Mesenchymal stem cell (in vitro differentiated cells and primary cell): Measurements from ENCODE around the gene C9orf72.

Experiments used
- DNase-seq: peaks from one replicate; pipeline ENCODE4 v3.0.0-alpha.2; 2013
- H2AFZ ChIP-seq: one replicate; pipeline ENCODE4 v1.6.1; 2013; ENCODE audit warnings: low read depth, mild to moderate bottlenecking, control low read depth, inconsistent platforms, low read length, moderate library complexity
- H2AK5ac ChIP-seq: 2 replicates; pipeline ENCODE4 v1.6.1; 2013; ENCODE audit warnings: low read length, moderate library complexity, mild to moderate bottlenecking, inconsistent platforms; ENCODE audit not compliant: severe bottlenecking
- H2BK120ac ChIP-seq: one replicate; pipeline ENCODE4 v1.6.1; 2013; ENCODE audit warnings: low read depth, mild to moderate bottlenecking, inconsistent platforms, low read length, moderate library complexity
- H2BK12ac ChIP-seq, 2 experiments: one replicate each; pipeline ENCODE4 v1.6.1; 2013; ENCODE audit warnings: inconsistent platforms in 2 of 2, low read length in 2 of 2, mild to moderate bottlenecking in 2 of 2, moderate library complexity in 2 of 2, control low read depth in 1 of 2
- H2BK15ac ChIP-seq: one replicate; pipeline ENCODE4 v1.6.1; 2013; ENCODE audit warnings: mild to moderate bottlenecking, low read depth, inconsistent platforms; ENCODE audit not compliant: poor library complexity, severe bottlenecking
- H2BK5ac ChIP-seq: 2 replicates; pipeline ENCODE4 v1.6.1; 2013; ENCODE audit warnings: low read depth, mild to moderate bottlenecking, low read length, control low read depth, inconsistent platforms; ENCODE audit not compliant: poor library complexity, severe bottlenecking
- H3K14ac ChIP-seq, 2 experiments: one replicate each; pipeline ENCODE4 v1.6.1; 2013; ENCODE audit warnings: inconsistent platforms in 2 of 2, low read length in 2 of 2, control low read depth in 1 of 2, mild to moderate bottlenecking in 1 of 2, moderate library complexity in 1 of 2
- H3K18ac ChIP-seq, 2 experiments: one replicate each; pipeline ENCODE4 v1.6.1; 2013; ENCODE audit warnings: inconsistent platforms in 2 of 2, low read length in 2 of 2, control low read depth in 1 of 2, low read depth in 1 of 2, mild to moderate bottlenecking in 1 of 2
- H3K23ac ChIP-seq, 2 experiments: one replicate each; pipeline ENCODE4 v1.6.1; 2013; ENCODE audit warnings: inconsistent platforms in 2 of 2, low read length in 2 of 2, mild to moderate bottlenecking in 2 of 2, moderate library complexity in 2 of 2, control low read depth in 1 of 2
- H3K27ac ChIP-seq: 2 replicates; pipeline ENCODE4 v1.5.1; 2013; ENCODE audit warnings: mild to moderate bottlenecking, moderate library complexity, low read length, control low read depth, inconsistent platforms; ENCODE audit not compliant: poor library complexity, severe bottlenecking
- H3K27me3 ChIP-seq, 2 experiments: 2 replicates each; pipeline versions ENCODE4 v1.6.1 to v1.7.0; 2013; ENCODE audit warnings: low read length in 2 of 2, mild to moderate bottlenecking in 2 of 2, moderate library complexity in 2 of 2, control low read depth in 1 of 2, inconsistent platforms in 1 of 2; ENCODE audit not compliant: control insufficient read depth in 1 of 2, insufficient read depth in 1 of 2
- H3K36me3 ChIP-seq, 2 experiments: 2 replicates each; pipeline versions ENCODE4 v1.6.1 to v1.7.0; 2013; ENCODE audit warnings: low read length in 2 of 2, control low read depth in 1 of 2, inconsistent platforms in 1 of 2, low read depth in 1 of 2, mild to moderate bottlenecking in 1 of 2; ENCODE audit not compliant: insufficient read depth in 2 of 2, control insufficient read depth in 1 of 2
- H3K4ac ChIP-seq, 2 experiments: one replicate each; pipeline ENCODE4 v1.6.1; 2013; ENCODE audit warnings: inconsistent platforms in 2 of 2, low read length in 2 of 2, mild to moderate bottlenecking in 2 of 2, moderate library complexity in 2 of 2, control low read depth in 1 of 2, low read depth in 1 of 2
- H3K4me1 ChIP-seq: 2 replicates; pipeline ENCODE4 v1.6.1; 2013; ENCODE audit warnings: low read depth, low read length, control low read depth; ENCODE audit not compliant: control insufficient read depth, insufficient read depth
- H3K4me2 ChIP-seq: 2 replicates; pipeline ENCODE4 v1.6.1; 2013; ENCODE audit warnings: low read length, mild to moderate bottlenecking, inconsistent platforms; ENCODE audit not compliant: poor library complexity, severe bottlenecking
- H3K4me3 ChIP-seq, 2 experiments: 2 replicates each; pipeline versions ENCODE4 v1.5.1 to v1.7.0; 2013; ENCODE audit warnings: low read length in 2 of 2, mild to moderate bottlenecking in 2 of 2, control low read depth in 1 of 2, low read depth in 1 of 2; ENCODE audit not compliant: insufficient read depth in 1 of 2
- H3K79me1 ChIP-seq: replicated peaks from 2 replicates; pipeline ENCODE4 v1.6.1; 2013; ENCODE audit warnings: mild to moderate bottlenecking, control low read depth, low read length, inconsistent platforms; ENCODE audit not compliant: poor library complexity, severe bottlenecking
- H3K9ac ChIP-seq: 2 replicates; pipeline ENCODE4 v1.7.0; 2013; ENCODE audit warnings: mild to moderate bottlenecking, low read length, moderate library complexity
- H3K9me3 ChIP-seq: 2 replicates; pipeline ENCODE4 v1.7.0; 2013; ENCODE audit warnings: mild to moderate bottlenecking, low read length; ENCODE audit not compliant: control insufficient read depth
- H4K8ac ChIP-seq: one replicate; pipeline ENCODE4 v1.6.1; 2013; ENCODE audit warnings: inconsistent platforms, mild to moderate bottlenecking, low read length, moderate library complexity
- H4K91ac ChIP-seq: one replicate; pipeline ENCODE4 v1.6.1; 2013; ENCODE audit warnings: mild to moderate bottlenecking, low read length, inconsistent platforms
- WGBS: methylation state at CpG from one replicate; pipeline ENCODE4 v1.1.7; 2013; ENCODE audit warnings: mixed read lengths; 5-methylcytosine and 5-hydroxymethylcytosine counted together

The C9orf72 gene

GRCh38 chr9:27535701-27536118 lies 37.6 kb downstream of the C9orf72 start:
- H4K8ac ChIP-seq, result no peak overlapping the region
- no peak overlapping the region for H2BK12ac ChIP-seq
- H3K4ac ChIP-seq, result no peak overlapping the region
- H2AFZ ChIP-seq, result no peak overlapping the region
- peaks cover 2% of the 10 kb centered on the region for H3K4me1 ChIP-seq
- DNase-seq, result no peak
- no peak overlapping the region for H2AK5ac ChIP-seq
- no peak overlapping the region for H3K27ac ChIP-seq
- H2BK120ac ChIP-seq, result no peak overlapping the region
- 47% methylated on average over 3 of the region's 3 CpGs for WGBS
- H3K79me1 ChIP-seq, result no peaks in the 10 kb centered on the region
- H3K4me3 ChIP-seq, result no peak overlapping the region
- no peak overlapping the region for H3K14ac ChIP-seq
- H2BK15ac ChIP-seq, result no peak overlapping the region
- H3K9me3 ChIP-seq, result no peaks in the 10 kb centered on the region
- H3K23ac ChIP-seq, result no peak overlapping the region
- no peak overlapping the region for H3K18ac ChIP-seq
- no peak overlapping the region for H3K9ac ChIP-seq
- H4K91ac ChIP-seq, result no peak overlapping the region
- H3K36me3 ChIP-seq, result peaks cover 0 to 5% of the 10 kb centered on the region in 2 experiments
- H3K27me3 ChIP-seq, result peaks cover 0 to 8% of the 10 kb centered on the region in 2 experiments
- no peak overlapping the region for H3K4me2 ChIP-seq
- H2BK5ac ChIP-seq, result no peak overlapping the region

DNA sequence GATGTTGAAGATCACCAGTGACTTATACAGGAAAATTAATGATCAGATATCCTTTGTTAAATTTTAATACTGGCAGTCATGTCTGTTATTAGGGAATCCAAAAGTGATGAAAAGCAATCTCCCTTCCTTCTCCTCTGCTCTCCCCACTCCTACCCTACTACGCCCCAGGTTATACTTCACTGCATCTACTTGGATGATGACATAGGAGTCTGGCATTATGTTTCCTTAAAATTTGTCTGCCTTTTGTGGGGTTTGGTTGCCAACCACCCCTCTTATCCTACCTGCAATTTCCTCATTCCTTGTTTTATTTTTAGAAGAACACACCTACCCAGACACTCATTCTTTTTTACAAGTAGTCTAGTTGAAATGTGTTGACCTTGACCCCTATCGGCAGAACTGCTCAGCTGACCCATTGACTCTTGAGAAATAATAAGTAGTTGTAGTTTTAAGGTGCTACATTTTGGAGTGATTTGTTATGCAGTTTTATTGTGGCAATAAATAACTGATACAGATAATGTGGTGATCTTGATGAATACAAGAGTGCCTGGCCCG lies 38.5 kb downstream of the C9orf72 start:
- no peak overlapping the region for H3K9ac ChIP-seq
- no peak overlapping the region for H3K27ac ChIP-seq
- H3K9me3 ChIP-seq, result no peaks in the 10 kb centered on the region
- no peak overlapping the region for H3K23ac ChIP-seq
- no peak overlapping the region for H2AFZ ChIP-seq
- H3K36me3 ChIP-seq, result peaks cover 0 to 5% of the 10 kb centered on the region in 2 experiments
- no peak overlapping the region for H2BK12ac ChIP-seq
- DNase-seq, result no peak
- no peak overlapping the region for H2BK120ac ChIP-seq
- no peak overlapping the region for H2BK5ac ChIP-seq
- no peak overlapping the region for H2BK15ac ChIP-seq
- no peak overlapping the region for H4K8ac ChIP-seq
- H2AK5ac ChIP-seq, result no peak overlapping the region
- no peak overlapping the region for H3K18ac ChIP-seq
- WGBS, result 90% methylated on average over 3 of the region's 3 CpGs
- H3K4ac ChIP-seq, result no peak overlapping the region
- H3K4me3 ChIP-seq, result no peak overlapping the region
- H3K4me1 ChIP-seq, result peaks cover 2% of the 10 kb centered on the region
- no peak overlapping the region for H4K91ac ChIP-seq
- H3K79me1 ChIP-seq, result no peaks in the 10 kb centered on the region
- no peak overlapping the region for H3K14ac ChIP-seq
- no peak overlapping the region for H3K4me2 ChIP-seq
- H3K27me3 ChIP-seq, result peaks cover 0 to 9% of the 10 kb centered on the region in 2 experiments

DNA sequence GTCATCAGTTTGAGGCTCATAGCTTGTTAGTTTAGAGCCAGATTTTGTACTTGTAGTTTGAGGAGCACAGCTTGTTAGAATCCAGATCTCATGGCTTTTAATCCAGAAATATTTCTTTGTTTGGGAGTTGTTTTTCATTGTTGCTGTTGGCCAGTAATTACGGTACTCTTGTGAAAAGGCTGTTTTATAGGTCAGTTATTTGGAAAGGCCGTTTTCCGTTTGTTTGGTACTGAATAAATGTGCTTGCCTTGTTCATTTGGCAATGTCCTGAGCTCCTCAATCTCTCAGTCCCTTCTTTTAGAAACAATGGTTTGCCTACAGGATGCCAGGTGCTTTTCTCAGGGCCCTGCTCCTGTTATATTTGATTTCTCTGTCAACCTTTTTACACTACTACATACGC lies 39.1 kb downstream of the C9orf72 start:
- Histone ChIP-seq H3K27ac (no peak overlapping the region), H3K9ac (no peak overlapping the region), H2AK5ac (no peak overlapping the region), H3K36me3 (peaks cover 3 to 5% of the 10 kb centered on the region in 2 experiments), H2BK12ac (no peak overlapping the region), H3K4me1 (peaks cover 6% of the 10 kb centered on the region), H3K27me3 (peaks cover 0 to 9% of the 10 kb centered on the region in 2 experiments), H2AFZ (no peak overlapping the region), H4K91ac (no peak overlapping the region), H3K23ac (no peak overlapping the region), H2BK15ac (no peak overlapping the region), H3K14ac (no peak overlapping the region), H2BK120ac (no peak overlapping the region), H3K79me1 (no peaks in the 10 kb centered on the region), H3K4me2 (no peak overlapping the region), H3K9me3 (no peaks in the 10 kb centered on the region), H4K8ac (no peak overlapping the region), H2BK5ac (no peak overlapping the region), H3K4me3 (no peak overlapping the region), H3K4ac (no peak overlapping the region), H3K18ac (no peak overlapping the region)
- DNase-seq, result no peak
- 96% methylated on average over 4 of the region's 4 CpGs for WGBS

DNA sequence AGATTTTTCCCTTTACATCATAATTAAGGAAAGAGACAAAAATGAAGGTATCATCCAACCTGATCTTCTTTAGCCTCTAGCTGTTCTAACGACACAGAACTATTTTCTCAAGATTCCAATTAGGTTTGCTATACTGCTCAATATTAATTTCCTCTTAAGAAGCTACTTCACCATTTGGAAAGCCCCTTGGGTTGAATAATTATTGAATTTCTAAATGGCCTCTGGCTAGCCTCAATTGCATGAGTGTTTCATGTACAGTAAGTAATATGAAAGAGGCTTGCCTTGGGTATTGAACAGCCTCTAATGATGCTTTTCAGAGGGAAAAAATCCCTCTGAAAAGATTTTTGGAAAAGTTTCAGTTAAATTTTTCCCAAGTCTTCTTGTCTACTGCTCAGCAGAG lies 40.0 kb downstream of the C9orf72 start:
- Histone ChIP-seq H2BK12ac (no peak overlapping the region), H3K79me1 (no peaks in the 10 kb centered on the region), H3K4me1 (peaks cover 11% of the 10 kb centered on the region), H3K9me3 (no peaks in the 10 kb centered on the region), H2AFZ (no peak overlapping the region), H2AK5ac (no peak overlapping the region), H2BK120ac (no peak overlapping the region), H4K8ac (no peak overlapping the region), H3K4me3 (no peak overlapping the region), H3K27me3 (peaks cover 5 to 17% of the 10 kb centered on the region in 2 experiments), H3K4me2 (no peak overlapping the region), H3K18ac (no peak overlapping the region), H3K27ac (no peak overlapping the region), H3K9ac (no peak overlapping the region), H3K36me3 (peaks cover 3 to 5% of the 10 kb centered on the region in 2 experiments), H3K4ac (no peak overlapping the region), H3K23ac (no peak overlapping the region), H2BK5ac (no peak overlapping the region), H3K14ac (no peak overlapping the region), H2BK15ac (no peak overlapping the region), H4K91ac (no peak overlapping the region)
- DNase-seq, result no peak
- WGBS, result 100% methylated on average over 1 of the region's 1 CpG
